Measurements from ENCODE around the gene PRKG1. TPM values are rescaled to one million over a fixed set of nuclear protein-coding genes. Genes with fewer than 3 reads are reported as not detected.

PRKG1 gene
- total and polyA plus RNA-seq, 2 donors (not counting 1 experiment from before 2014, with no cell fraction given): not detected

DNA sequence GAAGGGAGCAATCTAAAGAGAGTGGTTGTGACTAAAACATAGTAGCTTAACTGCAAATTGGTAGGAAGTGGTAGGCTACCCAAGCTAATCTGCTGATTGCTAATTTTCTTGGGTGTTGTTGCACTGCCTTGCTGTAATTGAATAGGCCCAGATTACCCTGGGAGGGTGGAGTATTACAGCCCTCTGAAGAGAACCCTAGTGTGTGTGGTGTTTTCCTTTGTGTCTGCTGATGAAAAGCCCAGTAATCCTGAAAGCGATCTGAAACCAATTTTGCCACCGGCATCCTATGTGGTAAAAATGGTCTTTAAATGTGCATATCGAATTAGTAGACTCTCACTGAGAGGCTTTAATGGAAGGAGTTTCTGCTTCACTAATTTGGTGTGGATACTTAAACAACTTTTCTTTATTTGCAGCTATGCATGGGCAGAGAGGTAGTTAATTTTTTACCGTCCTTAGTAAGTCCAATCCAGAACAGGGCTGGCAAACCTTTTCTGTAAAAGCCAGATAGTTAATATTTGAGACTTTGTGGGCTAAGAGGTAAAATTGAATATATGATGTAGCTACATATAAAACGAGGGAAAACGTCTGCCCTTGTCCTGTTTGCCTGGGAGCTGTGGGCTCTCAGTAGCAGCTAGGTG, 532.7 kb downstream of the PRKG1 start:
- POLR2A ChIA-PET: no interaction called here

DNA sequence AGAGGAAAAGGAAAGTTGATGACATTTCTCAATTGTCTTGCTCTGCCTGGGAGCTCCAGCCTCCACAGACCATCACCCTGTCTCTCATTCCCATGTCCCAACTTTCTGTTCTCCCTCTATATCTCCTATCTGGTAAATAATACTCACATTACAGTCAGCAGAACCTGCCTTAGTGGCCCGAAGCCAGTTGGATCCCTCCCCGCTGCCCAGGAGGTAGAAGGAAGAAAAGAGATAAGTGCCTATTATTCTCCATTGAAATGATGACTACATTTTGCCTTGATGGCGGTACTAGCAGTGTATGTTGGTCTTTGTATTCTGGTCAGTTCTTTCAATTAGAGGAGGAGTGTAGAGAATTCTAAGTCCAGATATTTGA, 533.2 kb downstream of the PRKG1 start:
- WGBS (ENCODE audit: insufficient coverage): no CpG with 5 or more reads among the region's 3 CpGs
- H3K27me3 Mint-ChIP-seq: no peaks in the 10 kb centered on the region
- Histone ChIP-seq H3K4me2 (replicated peaks; ENCODE audit: low read depth, low read length, poor library complexity, severe bottlenecking) (no peak overlapping the region), H3K79me2 (ENCODE audit: control insufficient read depth, insufficient read depth, low read length) (no peaks in the 10 kb centered on the region), H3K9me3 (ENCODE audit: control extremely low read depth in 1 of 3, control insufficient read depth in 2 of 3, insufficient read depth in 1 of 3, low read length in 2 of 3) (peaks cover 0 to 6% (median 0%) of the 10 kb centered on the region in 3 donors), H2AFZ (ENCODE audit: insufficient read depth, low read depth, low read length, poor library complexity, severe bottlenecking) (no peak overlapping the region), H3K4me1 (ENCODE audit: control insufficient read depth in 2 of 2, insufficient read depth in 2 of 2, low read length in 2 of 2) (no peaks in the 10 kb centered on the region), H3K36me3 (replicated peaks in 1 of 2; ENCODE audit: control extremely low read depth in 1 of 2, control insufficient read depth in 1 of 2, extremely low read depth in 1 of 2, insufficient read depth in 2 of 2, low read length in 1 of 2) (no peaks in the 10 kb centered on the region), H3K9ac (ENCODE audit: low read length) (no peak overlapping the region), H4K20me1 (ENCODE audit: control insufficient read depth, insufficient read depth, low read length, poor library complexity, severe bottlenecking) (no peaks in the 10 kb centered on the region), H3K27me3 (replicated peaks in 1 of 4; ENCODE audit: control extremely low read depth in 1 of 4, control insufficient read depth in 3 of 4, insufficient read depth in 4 of 4, low read length in 3 of 4) (no peaks in the 10 kb centered on the region), H3K27ac (ENCODE audit: low read length in 2 of 2) (no peak overlapping the region), H3K4me3 (ENCODE audit: control extremely low read depth in 1 of 5, extremely low read depth in 1 of 5, insufficient read depth in 1 of 5, low read depth in 2 of 5, low read length in 4 of 5) (no peak overlapping the region)
- TF ChIP-seq CTCF (IDR thresholded peaks at IDR 0.05) (no peak), EZH2 (IDR thresholded peaks at IDR 0.05; ENCODE audit: borderline replicate concordance, insufficient read depth, low read depth, low read length, poor library complexity, severe bottlenecking) (no peak)
- ATAC-seq (ENCODE audit: low read depth) (no peak), DNase-seq (no peak)
- intact Hi-C loops (cut with micrococcal nuclease): no loop called here
- no peak overlapping the region for H3K27ac Mint-ChIP-seq
- peaks cover 3% of the 10 kb centered on the region for H3K9me3 Mint-ChIP-seq (ENCODE audit: insufficient read depth)
- no peak overlapping the region for H3K4me3 Mint-ChIP-seq
- no peaks in the 10 kb centered on the region for H3K4me1 Mint-ChIP-seq
- ChIA-PET POLR2A (no interaction called here), CTCF (no interaction called here)

More for the DNA sequence above, 532.7 kb downstream of the PRKG1 start:
- intact Hi-C loops (cut with micrococcal nuclease): no loop called here
- Histone ChIP-seq H2AFZ (ENCODE audit: insufficient read depth, low read depth, low read length, poor library complexity, severe bottlenecking) (no peak overlapping the region), H3K9ac (ENCODE audit: low read length) (no peak overlapping the region), H3K9me3 (ENCODE audit: control extremely low read depth in 1 of 3, control insufficient read depth in 2 of 3, insufficient read depth in 1 of 3, low read length in 2 of 3) (peaks cover 0 to 6% (median 0%) of the 10 kb centered on the region in 3 donors), H4K20me1 (ENCODE audit: control insufficient read depth, insufficient read depth, low read length, poor library complexity, severe bottlenecking) (no peaks in the 10 kb centered on the region), H3K4me3 (ENCODE audit: control extremely low read depth in 1 of 5, extremely low read depth in 1 of 5, insufficient read depth in 1 of 5, low read depth in 2 of 5, low read length in 4 of 5) (no peak overlapping the region), H3K4me2 (replicated peaks; ENCODE audit: low read depth, low read length, poor library complexity, severe bottlenecking) (no peak overlapping the region), H3K27ac (ENCODE audit: low read length in 2 of 2) (no peak overlapping the region), H3K36me3 (replicated peaks in 1 of 2; ENCODE audit: control extremely low read depth in 1 of 2, control insufficient read depth in 1 of 2, extremely low read depth in 1 of 2, insufficient read depth in 2 of 2, low read length in 1 of 2) (no peaks in the 10 kb centered on the region), H3K79me2 (ENCODE audit: control insufficient read depth, insufficient read depth, low read length) (no peaks in the 10 kb centered on the region), H3K4me1 (ENCODE audit: control insufficient read depth in 2 of 2, insufficient read depth in 2 of 2, low read length in 2 of 2) (no peaks in the 10 kb centered on the region), H3K27me3 (replicated peaks in 1 of 4; ENCODE audit: control extremely low read depth in 1 of 4, control insufficient read depth in 3 of 4, insufficient read depth in 4 of 4, low read length in 3 of 4) (no peaks in the 10 kb centered on the region)
- no peak for DNase-seq
- no peaks in the 10 kb centered on the region for H3K27me3 Mint-ChIP-seq
- peaks cover 3% of the 10 kb centered on the region for H3K9me3 Mint-ChIP-seq (ENCODE audit: insufficient read depth)
- no peak overlapping the region for H3K27ac Mint-ChIP-seq
- H3K4me1 Mint-ChIP-seq: no peaks in the 10 kb centered on the region
- 80% methylated on average over 5 of the region's 6 CpGs for WGBS (ENCODE audit: insufficient coverage)
- H3K4me3 Mint-ChIP-seq: no peak overlapping the region
- CTCF ChIA-PET: no interaction called here
- no peak for TF ChIP-seq EZH2 (IDR thresholded peaks at IDR 0.05; ENCODE audit: borderline replicate concordance, insufficient read depth, low read depth, low read length, poor library complexity, severe bottlenecking)
- no peak for TF ChIP-seq CTCF (IDR thresholded peaks at IDR 0.05)
- ATAC-seq (ENCODE audit: low read depth): no peak

Measured in B cell (primary cell).